Esophagus muscularis mucosa (tissue), 4 donors: ENCODE measurements around the gene LRRN4.

Source experiments
- EP300 ChIP-seq: sonication (generic); formaldehyde crosslinking; IDR thresholded peaks from one replicate; pipeline ENCODE4 v1.6.1; 2017; ENCODE audit warnings: antibody characterized with exemption
- POLR2AphosphoS5 ChIP-seq, 2 donors: sonication (generic); formaldehyde crosslinking; IDR thresholded peaks; one replicate each; pipeline ENCODE4 v1.6.1; 2017; ENCODE audit warnings: antibody characterized with exemption in 2 of 2
- TF ChIP-seq, protein P1 (sequence below), 3 experiments: fragments of 200-600 bp in 2 of 3; fragments of 450-650 bp in 1 of 3; sonication (generic) in 2 of 3; IDR thresholded peaks; one replicate each; pipeline ENCODE4 v1.5.1; 2017 to 2019; ENCODE audit warnings: antibody characterized with exemption in 3 of 3, mild to moderate bottlenecking in 2 of 3, moderate library complexity in 1 of 3

DNA sequence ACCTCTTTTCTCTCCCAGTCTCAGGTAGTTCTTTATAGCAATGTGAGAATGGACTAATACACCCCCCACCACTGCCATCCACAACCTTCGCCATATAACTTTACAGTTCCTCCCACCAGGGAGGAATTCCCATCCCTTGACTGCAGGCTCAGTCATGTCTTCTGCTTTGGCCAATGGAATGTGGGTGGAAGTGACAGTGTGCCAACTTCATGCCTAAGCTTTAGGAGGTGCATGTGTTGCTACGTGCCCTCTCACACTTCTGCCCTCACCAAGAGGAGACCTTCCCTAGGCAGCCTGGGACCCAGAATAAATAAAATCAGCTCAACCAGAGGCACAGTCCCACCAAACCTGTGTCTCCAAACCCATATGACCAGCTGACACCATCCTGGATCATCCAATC, 33.0 kb upstream of the LRRN4 start:
- TF ChIP-seq, protein P1, sequence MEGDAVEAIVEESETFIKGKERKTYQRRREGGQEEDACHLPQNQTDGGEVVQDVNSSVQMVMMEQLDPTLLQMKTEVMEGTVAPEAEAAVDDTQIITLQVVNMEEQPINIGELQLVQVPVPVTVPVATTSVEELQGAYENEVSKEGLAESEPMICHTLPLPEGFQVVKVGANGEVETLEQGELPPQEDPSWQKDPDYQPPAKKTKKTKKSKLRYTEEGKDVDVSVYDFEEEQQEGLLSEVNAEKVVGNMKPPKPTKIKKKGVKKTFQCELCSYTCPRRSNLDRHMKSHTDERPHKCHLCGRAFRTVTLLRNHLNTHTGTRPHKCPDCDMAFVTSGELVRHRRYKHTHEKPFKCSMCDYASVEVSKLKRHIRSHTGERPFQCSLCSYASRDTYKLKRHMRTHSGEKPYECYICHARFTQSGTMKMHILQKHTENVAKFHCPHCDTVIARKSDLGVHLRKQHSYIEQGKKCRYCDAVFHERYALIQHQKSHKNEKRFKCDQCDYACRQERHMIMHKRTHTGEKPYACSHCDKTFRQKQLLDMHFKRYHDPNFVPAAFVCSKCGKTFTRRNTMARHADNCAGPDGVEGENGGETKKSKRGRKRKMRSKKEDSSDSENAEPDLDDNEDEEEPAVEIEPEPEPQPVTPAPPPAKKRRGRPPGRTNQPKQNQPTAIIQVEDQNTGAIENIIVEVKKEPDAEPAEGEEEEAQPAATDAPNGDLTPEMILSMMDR (IDR thresholded peaks at IDR 0.05) = no peak
- TF ChIP-seq EP300 = no peak
- no peak for TF ChIP-seq POLR2AphosphoS5 (IDR thresholded peaks at IDR 0.05)
